Trophoblast cell (in vitro differentiated cells and primary cell): ENCODE data around the gene TLL2.

Source experiments
- DNase-seq, 2 donors: peaks; one replicate each; pipeline ENCODE4 v3.0.0-alpha.2; 2016
- H2AFZ ChIP-seq: 2 replicates; pipeline ENCODE4 v1.6.1; 2013; ENCODE audit warnings: low read length, moderate library complexity, mild to moderate bottlenecking; ENCODE audit not compliant: insufficient read depth, poor library complexity
- H2AK5ac ChIP-seq: 2 replicates; pipeline ENCODE4 v1.6.1; 2013; ENCODE audit warnings: mild to moderate bottlenecking, low read length
- H2BK120ac ChIP-seq: 2 replicates; pipeline ENCODE4 v1.6.1; 2013; ENCODE audit warnings: low read length, mild to moderate bottlenecking, moderate library complexity; ENCODE audit not compliant: insufficient read depth, poor library complexity
- H2BK12ac ChIP-seq: 2 replicates; pipeline ENCODE4 v1.6.1; 2013; ENCODE audit warnings: mild to moderate bottlenecking, low read length, moderate library complexity
- H2BK5ac ChIP-seq: 2 replicates; pipeline ENCODE4 v1.6.1; 2013; ENCODE audit warnings: low read length, low read depth, moderate library complexity, mild to moderate bottlenecking; ENCODE audit not compliant: poor library complexity
- H3K14ac ChIP-seq: 2 replicates; pipeline ENCODE4 v1.6.1; 2013; ENCODE audit warnings: mild to moderate bottlenecking, low read length
- H3K18ac ChIP-seq: 2 replicates; pipeline ENCODE4 v1.6.1; 2013; ENCODE audit warnings: mild to moderate bottlenecking, low read length
- H3K23ac ChIP-seq: 2 replicates; pipeline ENCODE4 v1.6.1; 2013; ENCODE audit warnings: low read length
- H3K27ac ChIP-seq: 2 replicates; pipeline ENCODE4 v1.5.1; 2013; ENCODE audit warnings: low read depth, mild to moderate bottlenecking, inconsistent platforms, low read length, moderate library complexity
- H3K27me3 ChIP-seq: 2 replicates; pipeline ENCODE4 v1.6.1; 2013; ENCODE audit warnings: inconsistent platforms, mild to moderate bottlenecking, low read length, moderate library complexity; ENCODE audit not compliant: insufficient read depth
- H3K36me3 ChIP-seq, 2 experiments: 1 replicate in 1 of 2; 2 replicates in 1 of 2; pipeline ENCODE4 v1.6.1; 2013; ENCODE audit warnings: low read length in 2 of 2, mild to moderate bottlenecking in 2 of 2, moderate library complexity in 1 of 2; ENCODE audit not compliant: insufficient read depth in 2 of 2, control insufficient read depth in 1 of 2
- H3K4ac ChIP-seq: 2 replicates; pipeline ENCODE4 v1.6.1; 2013; ENCODE audit warnings: low read depth, mild to moderate bottlenecking, low read length, moderate library complexity
- H3K4me1 ChIP-seq, 2 experiments: 1 replicate in 1 of 2; 2 replicates in 1 of 2; pipeline ENCODE4 v1.6.1; 2013; ENCODE audit warnings: low read length in 2 of 2, mild to moderate bottlenecking in 2 of 2, moderate library complexity in 1 of 2; ENCODE audit not compliant: insufficient read depth in 2 of 2, control insufficient read depth in 1 of 2
- H3K4me2 ChIP-seq: 2 replicates; pipeline ENCODE4 v1.6.1; 2013; ENCODE audit warnings: inconsistent platforms, mild to moderate bottlenecking, low read length, moderate library complexity
- H3K4me3 ChIP-seq: 2 replicates; pipeline ENCODE4 v1.5.1; 2013; ENCODE audit warnings: mild to moderate bottlenecking, low read depth, low read length, inconsistent platforms
- H3K79me1 ChIP-seq: one replicate; pipeline ENCODE4 v1.6.1; 2013; ENCODE audit warnings: low read length
- H3K79me2 ChIP-seq: 2 replicates; pipeline ENCODE4 v1.6.1; 2013; ENCODE audit warnings: low read length, mild to moderate bottlenecking; ENCODE audit not compliant: control insufficient read depth, insufficient read depth, poor library complexity
- H3K9ac ChIP-seq: 2 replicates; pipeline ENCODE4 v1.6.1; 2013; ENCODE audit warnings: mild to moderate bottlenecking, low read length
- H3K9me3 ChIP-seq: 2 replicates; pipeline ENCODE4 v1.6.1; 2013; ENCODE audit warnings: low read depth, mild to moderate bottlenecking, control low read depth, inconsistent platforms, low read length; ENCODE audit not compliant: insufficient read depth
- H4K12ac ChIP-seq: 2 replicates; pipeline ENCODE4 v1.6.1; 2013; ENCODE audit warnings: low read depth, mild to moderate bottlenecking, low read length, moderate library complexity
- H4K8ac ChIP-seq: 2 replicates; pipeline ENCODE4 v1.6.1; 2013; ENCODE audit warnings: low read depth, mild to moderate bottlenecking, low read length, moderate library complexity
- H4K91ac ChIP-seq: one replicate; pipeline ENCODE4 v1.6.1; 2013; ENCODE audit warnings: low read depth, mild to moderate bottlenecking, low read length, moderate library complexity
- WGBS: extraction: QIAGEN DNeasy Blood & Tissue Kit; methylation state at CpG from one replicate; pipeline ENCODE4 v1.1.7; 2013; ENCODE audit warnings: missing lambda C conversion rate; ENCODE audit not compliant: insufficient read length, insufficient coverage; ENCODE audit errors: extremely low coverage; 5-methylcytosine and 5-hydroxymethylcytosine counted together

TLL2 gene

GRCh38 chr10:96473866-96474265, 39.9 kb downstream of the TLL2 start:
- Histone ChIP-seq H3K27me3 (no peaks in the 10 kb centered on the region), H3K36me3 (no peaks in the 10 kb centered on the region), H3K4ac (no peak overlapping the region), H2AFZ (no peak overlapping the region), H3K18ac (no peak overlapping the region), H3K27ac (no peak overlapping the region), H2BK120ac (no peak overlapping the region), H3K9ac (no peak overlapping the region), H4K12ac (no peak overlapping the region), H3K4me3 (no peak overlapping the region), H4K8ac (no peak overlapping the region), H3K14ac (no peak overlapping the region), H2BK5ac (no peak overlapping the region), H2AK5ac (no peak overlapping the region), H3K9me3 (no peaks in the 10 kb centered on the region), H3K79me1 (no peaks in the 10 kb centered on the region), H3K4me1 (peaks cover 0 to 3% of the 10 kb centered on the region in 2 experiments), H3K23ac (no peak overlapping the region), H2BK12ac (no peak overlapping the region), H4K91ac (no peak overlapping the region), H3K4me2 (no peak overlapping the region), H3K79me2 (no peaks in the 10 kb centered on the region)
- no peak for DNase-seq
- no CpG with 5 or more reads among the region's 9 CpGs for whole genome bisulfite sequencing

GRCh38 chr10:96470116-96470743, 43.5 kb downstream of the TLL2 start:
- no peak overlapping the region for H2BK120ac ChIP-seq
- no peak overlapping the region for H4K12ac ChIP-seq
- no peak overlapping the region for H4K91ac ChIP-seq
- no peak overlapping the region for H4K8ac ChIP-seq
- H2AK5ac ChIP-seq = no peak overlapping the region
- no peak overlapping the region for H2AFZ ChIP-seq
- no peak overlapping the region for H3K18ac ChIP-seq
- H3K14ac ChIP-seq = no peak overlapping the region
- H3K4me1 ChIP-seq = no peaks in the 10 kb centered on the region
- no peak overlapping the region for H3K9ac ChIP-seq
- H3K36me3 ChIP-seq = no peaks in the 10 kb centered on the region
- no peak overlapping the region for H2BK12ac ChIP-seq
- no peaks in the 10 kb centered on the region for H3K27me3 ChIP-seq
- no CpG with 5 or more reads among the region's 4 CpGs for WGBS
- no peak overlapping the region for H2BK5ac ChIP-seq
- H3K23ac ChIP-seq = no peak overlapping the region
- H3K4me2 ChIP-seq = no peak overlapping the region
- no peak overlapping the region for H3K4ac ChIP-seq
- H3K79me2 ChIP-seq = no peaks in the 10 kb centered on the region
- no peak overlapping the region for H3K27ac ChIP-seq
- H3K9me3 ChIP-seq = peaks cover 2% of the 10 kb centered on the region
- peak in 1 of 2 donors; percentile 40 for DNase-seq
- H3K79me1 ChIP-seq = no peaks in the 10 kb centered on the region
- no peak overlapping the region for H3K4me3 ChIP-seq

DNA sequence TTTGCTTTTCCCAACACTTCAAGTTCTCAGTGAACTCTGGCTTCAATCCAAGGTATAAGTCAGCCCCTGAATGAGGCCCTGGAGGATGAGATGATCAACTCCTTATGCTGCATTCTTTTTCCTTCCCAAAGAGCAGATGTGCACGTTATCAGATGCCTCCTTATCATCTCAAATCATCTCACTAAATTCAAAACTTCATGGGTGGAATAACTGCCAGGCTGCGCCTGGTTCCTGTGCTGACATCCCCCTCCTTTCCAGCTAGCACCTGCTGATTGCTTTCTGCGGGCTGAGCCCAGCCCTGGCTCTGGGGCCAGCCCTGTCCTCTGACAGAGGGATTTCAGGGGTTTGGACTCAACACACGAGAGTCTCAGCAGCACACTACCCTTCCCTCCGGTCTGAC, 44.9 kb downstream of the TLL2 start:
- Histone ChIP-seq H2AFZ (no peak overlapping the region), H3K9me3 (peaks cover 2% of the 10 kb centered on the region), H4K91ac (no peak overlapping the region), H3K27ac (no peak overlapping the region), H4K12ac (no peak overlapping the region), H3K4me2 (no peak overlapping the region), H3K18ac (no peak overlapping the region), H3K9ac (no peak overlapping the region), H3K27me3 (no peaks in the 10 kb centered on the region), H3K4ac (no peak overlapping the region), H3K4me3 (no peak overlapping the region), H2AK5ac (no peak overlapping the region), H3K14ac (no peak overlapping the region), H4K8ac (no peak overlapping the region), H3K79me2 (no peaks in the 10 kb centered on the region), H3K4me1 (no peaks in the 10 kb centered on the region), H2BK5ac (no peak overlapping the region), H3K23ac (no peak overlapping the region), H2BK120ac (no peak overlapping the region), H3K36me3 (no peaks in the 10 kb centered on the region), H2BK12ac (no peak overlapping the region), H3K79me1 (no peaks in the 10 kb centered on the region)
- WGBS = no CpG with 5 or more reads among the region's 5 CpGs
- no peak for DNase-seq

DNA sequence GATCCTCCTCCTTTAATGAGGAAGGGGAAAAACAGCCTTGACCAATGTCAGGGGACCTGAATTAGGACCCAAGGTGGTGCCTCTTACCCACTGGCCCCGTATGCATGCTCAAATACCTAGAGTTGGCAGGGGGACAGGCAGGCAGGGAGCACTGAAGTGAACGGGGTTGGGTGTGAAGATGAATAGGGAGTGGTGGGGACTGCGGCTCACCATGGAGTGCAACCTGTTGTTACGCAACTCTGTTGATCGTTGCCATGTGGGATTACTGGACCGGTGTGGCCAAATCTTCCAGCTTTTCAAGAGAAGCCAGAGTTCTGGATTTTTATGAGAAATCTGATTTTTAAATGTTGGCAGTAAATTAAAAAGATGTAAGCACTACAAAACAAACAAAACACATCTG, 48.1 kb downstream of the TLL2 start:
- DNase-seq = no peak
- no peak overlapping the region for H4K8ac ChIP-seq
- H2BK120ac ChIP-seq = no peak overlapping the region
- H3K79me2 ChIP-seq = no peaks in the 10 kb centered on the region
- H2AFZ ChIP-seq = no peak overlapping the region
- H3K4me1 ChIP-seq = no peaks in the 10 kb centered on the region
- H3K36me3 ChIP-seq = no peaks in the 10 kb centered on the region
- H3K27me3 ChIP-seq = no peaks in the 10 kb centered on the region
- H3K14ac ChIP-seq = no peak overlapping the region
- no peak overlapping the region for H2BK12ac ChIP-seq
- no peak overlapping the region for H2AK5ac ChIP-seq
- H3K9ac ChIP-seq = no peak overlapping the region
- WGBS = no CpG with 5 or more reads among the region's 6 CpGs
- H3K9me3 ChIP-seq = peaks cover 4% of the 10 kb centered on the region
- no peak overlapping the region for H3K23ac ChIP-seq
- no peaks in the 10 kb centered on the region for H3K79me1 ChIP-seq
- no peak overlapping the region for H3K27ac ChIP-seq
- H3K4me3 ChIP-seq = no peak overlapping the region
- H2BK5ac ChIP-seq = no peak overlapping the region
- H4K91ac ChIP-seq = no peak overlapping the region
- no peak overlapping the region for H3K4ac ChIP-seq
- H4K12ac ChIP-seq = no peak overlapping the region
- no peak overlapping the region for H3K18ac ChIP-seq
- H3K4me2 ChIP-seq = no peak overlapping the region
